Right lobe of liver (tissue), 6 donors: Measurements from ENCODE around the gene GALNTL6. TPM values are rescaled to one million over a fixed set of nuclear protein-coding genes. Genes with fewer than 3 reads are reported as not detected.
"Not testable (repeated sequence)": the region's sequence is repeated elsewhere in the genome, so short reads cannot be mapped to it uniquely, and the experiment has no call there.

ENCODE experiments used
- ATAC-seq, 4 donors: fragments of 200-7000 bp; cut with Tn5 transposase; one replicate each; pipeline ENCODE4 v1.9.1; 2020; ENCODE audit warnings: mild to moderate bottlenecking in 4 of 4, moderate library complexity in 4 of 4
- DNase-seq, 3 donors: peaks; one replicate each; pipeline ENCODE4 v3.0.0-alpha.2; 2020
- H3K27ac ChIP-seq, 3 donors: fragments of 200-600 bp; one replicate each; pipeline ENCODE4 v1.8.0; 2022
- H3K27me3 ChIP-seq, 2 donors: fragments of 200-600 bp; one replicate each; pipeline ENCODE4 v1.8.0; 2022
- H3K36me3 ChIP-seq, 4 donors: fragments of 200-600 bp; sonication (generic) in 1 of 4; one replicate each; pipeline versions ENCODE4 v1.5.1 to v1.8.0; 2017 to 2022; ENCODE audit warnings: control low read depth in 1 of 4
- H3K4me1 ChIP-seq, 4 donors: fragments of 200-600 bp; sonication (generic) in 1 of 4; one replicate each; pipeline versions ENCODE4 v1.5.1 to v1.8.0; 2017 to 2022; ENCODE audit warnings: control low read depth in 1 of 4
- H3K4me3 ChIP-seq, 3 donors: fragments of 200-600 bp; one replicate each; pipeline ENCODE4 v1.8.0; 2022
- H3K9me3 ChIP-seq, 4 donors: fragments of 200-600 bp; sonication (generic) in 1 of 4; one replicate each; pipeline versions ENCODE4 v1.5.1 to v1.8.0; 2017 to 2022; ENCODE audit warnings: control low read depth in 1 of 4
- POLR2A ChIP-seq: fragments of 450-650 bp; IDR thresholded peaks from one replicate; pipeline ENCODE4 v1.6.1; 2017; ENCODE audit warnings: antibody characterized with exemption, mild to moderate bottlenecking
- WGBS: methylation state at CpG from one replicate; pipeline ENCODE4 v1.1.6; 2018; ENCODE audit warnings: low coverage, low lambda C conversion rate; ENCODE audit not compliant: insufficient coverage; ENCODE audit errors: missing lambda C conversion rate; 5-methylcytosine and 5-hydroxymethylcytosine counted together
- intact Hi-C, 2 donors: fragments of 100-400 bp; cut with DNase I; formaldehyde crosslinking; loops; one replicate each; pipeline versions ENCODE4 v1.11.2 to v1.14.1; 2022
- total RNA-seq, 6 experiments: library from RNA; depleted of rRNA in 2 of 6; stranded (reverse); fragments of >200 nt in 2 of 6; fragmentation: NEBNext Ultra II Directional in 3 of 6; extraction: Animal tissue kit (Norgen Biotek cat#: 25700) in 3 of 6; gene quantifications; one replicate each; pipeline versions ENCODE4 v1.1.0 to v1.2.4, GENCODE V29; 2016 to 2023
- TF ChIP-seq, protein P1 (sequence below), 4 donors: fragments of 200-600 bp in 3 of 4; fragments of 450-650 bp in 1 of 4; IDR thresholded peaks; one replicate each; pipeline versions ENCODE4 v1.5.1 to v1.8.0; 2016 to 2022; ENCODE audit warnings: antibody characterized with exemption in 4 of 4, mild to moderate bottlenecking in 2 of 4
- donor health status: DM: no; HTN: yes; CAD: no.
- donor health status: DM: no; HTN: no; CAD: no.
- donor health status: DM: no; HTN: no; CAD: no.
- donor health status: DM: no; HTN: yes; CAD: no.
- donor health status: DM: no; HTN: yes; CAD: no.

GALNTL6 gene
- total RNA-seq, 6 experiments from 2014 or later: 0.15 to 1.1 (median 0.30) TPM; not detected in 3

DNA sequence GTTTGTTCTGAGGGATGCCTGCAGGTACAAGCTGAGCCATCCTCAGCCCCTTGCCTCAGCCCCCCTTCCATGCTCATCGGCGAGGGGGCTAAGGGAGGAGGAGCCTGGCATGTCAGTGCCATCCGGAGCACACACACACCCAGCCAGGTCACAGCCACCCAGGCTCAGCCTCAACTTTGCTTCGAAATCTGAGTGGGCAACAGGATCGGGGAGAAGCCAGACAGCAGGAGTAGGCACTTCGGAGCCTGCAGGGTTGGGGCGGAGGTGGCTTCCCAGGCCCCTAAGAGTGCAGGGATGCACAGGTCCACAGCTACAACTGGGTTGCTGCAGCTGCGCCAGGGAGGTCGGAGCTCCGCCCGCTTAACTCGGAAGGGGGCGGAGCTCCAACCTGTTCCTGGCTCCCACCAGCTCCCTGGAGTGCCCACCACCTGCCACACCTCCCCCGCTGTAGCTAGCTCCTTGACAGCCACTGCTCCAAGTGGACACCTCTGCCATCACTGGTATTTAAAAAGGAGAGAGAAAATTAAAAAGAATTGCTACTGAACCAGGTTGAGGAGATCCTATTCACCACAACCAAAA lies 1162.5 kb downstream of the GALNTL6 start:
- no peaks in the 10 kb centered on the region for H3K9me3 ChIP-seq
- 83% methylated on average over 1 of the region's 14 CpGs for WGBS
- no peak overlapping the region for H3K27ac ChIP-seq
- TF ChIP-seq POLR2A: no peak
- TF ChIP-seq, protein P1, sequence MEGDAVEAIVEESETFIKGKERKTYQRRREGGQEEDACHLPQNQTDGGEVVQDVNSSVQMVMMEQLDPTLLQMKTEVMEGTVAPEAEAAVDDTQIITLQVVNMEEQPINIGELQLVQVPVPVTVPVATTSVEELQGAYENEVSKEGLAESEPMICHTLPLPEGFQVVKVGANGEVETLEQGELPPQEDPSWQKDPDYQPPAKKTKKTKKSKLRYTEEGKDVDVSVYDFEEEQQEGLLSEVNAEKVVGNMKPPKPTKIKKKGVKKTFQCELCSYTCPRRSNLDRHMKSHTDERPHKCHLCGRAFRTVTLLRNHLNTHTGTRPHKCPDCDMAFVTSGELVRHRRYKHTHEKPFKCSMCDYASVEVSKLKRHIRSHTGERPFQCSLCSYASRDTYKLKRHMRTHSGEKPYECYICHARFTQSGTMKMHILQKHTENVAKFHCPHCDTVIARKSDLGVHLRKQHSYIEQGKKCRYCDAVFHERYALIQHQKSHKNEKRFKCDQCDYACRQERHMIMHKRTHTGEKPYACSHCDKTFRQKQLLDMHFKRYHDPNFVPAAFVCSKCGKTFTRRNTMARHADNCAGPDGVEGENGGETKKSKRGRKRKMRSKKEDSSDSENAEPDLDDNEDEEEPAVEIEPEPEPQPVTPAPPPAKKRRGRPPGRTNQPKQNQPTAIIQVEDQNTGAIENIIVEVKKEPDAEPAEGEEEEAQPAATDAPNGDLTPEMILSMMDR (IDR thresholded peaks at IDR 0.05): no peak
- ATAC-seq: peak in 1 of 4 donors; percentile 26
- H3K27me3 ChIP-seq: no peaks in the 10 kb centered on the region
- no peak overlapping the region for H3K4me3 ChIP-seq
- H3K4me1 ChIP-seq: peaks cover 0 to 12% (median 0%) of the 10 kb centered on the region in 4 donors
- H3K36me3 ChIP-seq: no peaks in the 10 kb centered on the region
- intact Hi-C loops: no loop called here
- DNase-seq: no peak

DNA sequence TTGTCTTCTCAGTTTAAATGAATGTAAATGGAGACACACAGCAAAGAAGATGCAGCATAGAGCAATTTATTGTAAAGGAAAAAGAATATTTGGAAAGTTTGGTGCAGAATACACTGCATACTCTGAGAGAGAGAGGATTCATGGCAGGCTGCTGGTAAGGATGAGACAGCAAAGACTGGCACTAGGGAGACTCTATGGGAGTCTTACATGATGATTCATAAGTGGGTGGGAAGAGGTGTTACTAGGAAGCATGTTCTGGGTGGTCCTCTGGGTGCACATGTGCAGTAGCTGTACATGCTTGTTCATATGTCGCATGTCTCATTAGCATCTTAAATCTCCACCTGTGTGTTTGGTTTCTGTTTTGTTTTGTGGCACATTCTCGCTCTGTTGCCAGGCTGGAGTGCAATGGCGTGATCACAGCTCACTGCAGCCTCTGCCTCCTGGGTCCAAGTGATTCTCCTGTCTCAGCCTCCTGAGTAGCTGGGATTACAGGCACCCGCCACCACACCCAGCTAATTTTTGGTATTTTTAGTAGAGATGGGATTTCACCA lies 1164.4 kb downstream of the GALNTL6 start:
- H3K9me3 ChIP-seq, H3K27ac ChIP-seq, ATAC-seq, H3K4me3 ChIP-seq, DNase-seq, intact Hi-C loops, H3K27me3 ChIP-seq, H3K36me3 ChIP-seq: not testable (repeated sequence)
- WGBS: 100% methylated on average over 1 of the region's 4 CpGs
- peaks cover 0 to 12% (median 0%) of the 10 kb centered on the region in 4 donors for H3K4me1 ChIP-seq

DNA sequence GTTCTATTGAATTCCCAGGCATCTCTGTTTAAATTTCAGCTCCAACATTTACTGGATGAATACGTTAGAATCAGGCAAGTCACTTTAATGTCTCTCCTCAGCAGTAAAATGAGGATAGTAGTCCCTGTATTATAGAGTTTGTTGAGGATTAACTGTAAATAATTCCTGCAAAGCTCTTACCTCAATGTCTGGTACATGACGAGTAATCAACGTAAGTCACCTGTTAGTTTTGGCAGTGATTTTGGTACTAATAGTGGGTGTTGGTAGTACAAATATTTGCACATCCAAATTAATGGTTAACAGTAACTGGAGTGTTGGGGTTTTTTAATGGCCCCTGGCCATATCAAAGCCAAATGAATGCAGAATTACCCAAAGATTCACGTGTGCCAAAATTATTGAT lies 1165.6 kb downstream of the GALNTL6 start:
- no peak overlapping the region for H3K27ac ChIP-seq
- peaks cover 0 to 12% (median 0%) of the 10 kb centered on the region in 4 donors for H3K4me1 ChIP-seq
- H3K27me3 ChIP-seq: no peaks in the 10 kb centered on the region
- DNase-seq (no peak), ATAC-seq (peak; percentile 77 to 87 (median 80))
- no peak overlapping the region for H3K4me3 ChIP-seq
- H3K9me3 ChIP-seq: no peaks in the 10 kb centered on the region
- intact Hi-C loops: no loop called here
- H3K36me3 ChIP-seq: no peaks in the 10 kb centered on the region
- TF ChIP-seq, protein P1 (IDR thresholded peaks at IDR 0.05): no peak
- TF ChIP-seq POLR2A: no peak
- 32% methylated on average over 4 of the region's 4 CpGs for WGBS

DNA sequence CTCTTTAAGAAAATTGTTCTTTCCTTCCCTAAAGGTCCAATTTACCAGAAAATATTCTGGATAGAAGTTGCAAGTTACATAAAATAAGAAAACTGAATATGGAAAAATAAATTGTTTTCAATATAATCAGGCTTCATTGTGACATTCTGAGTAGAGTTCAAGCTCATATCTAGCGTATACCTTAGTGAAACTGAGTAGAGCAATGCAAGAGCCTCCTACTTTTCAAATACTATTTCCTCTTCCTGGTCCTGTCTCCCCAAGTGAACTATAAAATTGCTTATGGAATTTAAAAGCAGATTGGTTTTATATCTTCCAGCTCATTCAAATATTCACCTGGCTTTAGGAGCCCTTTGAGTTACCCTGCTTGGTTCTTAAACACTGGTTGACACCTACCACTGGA lies 1166.1 kb downstream of the GALNTL6 start:
- WGBS: 80% methylated on average over 1 of the region's 1 CpG
- TF ChIP-seq, protein P1 (IDR thresholded peaks at IDR 0.05): no peak
- TF ChIP-seq POLR2A: no peak
- H3K27me3 ChIP-seq: no peaks in the 10 kb centered on the region
- no peak overlapping the region for H3K27ac ChIP-seq
- intact Hi-C loops: no loop called here
- H3K9me3 ChIP-seq: no peaks in the 10 kb centered on the region
- peaks cover 0 to 12% (median 0%) of the 10 kb centered on the region in 4 donors for H3K4me1 ChIP-seq
- no peaks in the 10 kb centered on the region for H3K36me3 ChIP-seq
- ATAC-seq (peak in 1 of 4 donors; percentile 20), DNase-seq (no peak)
- H3K4me3 ChIP-seq: no peak overlapping the region

DNA sequence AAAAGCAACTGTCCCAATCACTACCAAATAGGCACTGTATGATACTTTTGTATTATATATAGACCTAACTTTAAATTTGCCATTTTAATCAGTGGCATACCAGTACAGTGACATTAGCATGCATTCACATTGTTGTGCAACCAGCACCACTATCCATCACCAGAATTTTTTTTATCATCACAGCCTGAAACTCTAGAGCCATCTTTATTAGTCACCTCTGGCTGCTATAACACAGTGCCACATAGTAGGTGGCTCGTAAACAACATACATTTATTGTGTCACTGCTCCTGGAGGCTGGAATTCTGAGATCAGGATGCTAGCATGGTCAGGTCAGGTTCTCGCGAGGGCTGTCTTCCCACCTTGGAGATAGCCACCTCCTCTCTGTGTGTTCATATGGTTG lies 1167.0 kb downstream of the GALNTL6 start:
- TF ChIP-seq POLR2A: no peak
- TF ChIP-seq, protein P1 (IDR thresholded peaks at IDR 0.05): no peak
- no peak for ATAC-seq
- H3K9me3 ChIP-seq: no peaks in the 10 kb centered on the region
- intact Hi-C loops: no loop called here
- H3K36me3 ChIP-seq: no peaks in the 10 kb centered on the region
- H3K27ac ChIP-seq: no peak overlapping the region
- no peak for DNase-seq
- 84% methylated on average over 3 of the region's 3 CpGs for WGBS
- no peak overlapping the region for H3K4me3 ChIP-seq
- H3K27me3 ChIP-seq: no peaks in the 10 kb centered on the region
- H3K4me1 ChIP-seq: peaks cover 0 to 12% (median 0%) of the 10 kb centered on the region in 4 donors
